ENCODE results near the gene TSPAN3.

The TSPAN3 gene

DNA sequence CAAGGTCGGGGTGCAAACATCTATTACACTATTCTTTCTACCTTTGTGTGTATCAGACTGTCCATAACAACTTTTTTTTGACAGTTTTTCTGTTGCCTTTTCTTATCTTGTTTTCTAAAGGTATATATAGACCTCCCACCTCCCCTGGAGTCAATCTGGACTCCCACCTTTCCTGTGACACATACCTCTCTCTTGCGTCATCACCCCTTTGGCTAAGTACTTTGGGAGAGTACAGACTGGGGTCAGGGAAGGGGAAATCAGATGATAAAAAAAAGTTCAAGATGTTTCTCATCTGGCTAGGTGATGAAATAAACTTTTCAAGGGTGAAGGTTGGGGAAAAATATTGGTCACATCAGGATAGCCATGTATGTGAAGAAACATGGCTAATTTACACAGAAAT lies 17.2 kb downstream of the TSPAN3 start:
- no peak for DNase-seq (ENCODE audit: low read depth, low spot score)

- no peak for DNase-seq (ENCODE audit: low read depth, low spot score)
These were observed 18.4 kb downstream of the TSPAN3 start for GRCh38 chr15:77052556-77052955.

DNA sequence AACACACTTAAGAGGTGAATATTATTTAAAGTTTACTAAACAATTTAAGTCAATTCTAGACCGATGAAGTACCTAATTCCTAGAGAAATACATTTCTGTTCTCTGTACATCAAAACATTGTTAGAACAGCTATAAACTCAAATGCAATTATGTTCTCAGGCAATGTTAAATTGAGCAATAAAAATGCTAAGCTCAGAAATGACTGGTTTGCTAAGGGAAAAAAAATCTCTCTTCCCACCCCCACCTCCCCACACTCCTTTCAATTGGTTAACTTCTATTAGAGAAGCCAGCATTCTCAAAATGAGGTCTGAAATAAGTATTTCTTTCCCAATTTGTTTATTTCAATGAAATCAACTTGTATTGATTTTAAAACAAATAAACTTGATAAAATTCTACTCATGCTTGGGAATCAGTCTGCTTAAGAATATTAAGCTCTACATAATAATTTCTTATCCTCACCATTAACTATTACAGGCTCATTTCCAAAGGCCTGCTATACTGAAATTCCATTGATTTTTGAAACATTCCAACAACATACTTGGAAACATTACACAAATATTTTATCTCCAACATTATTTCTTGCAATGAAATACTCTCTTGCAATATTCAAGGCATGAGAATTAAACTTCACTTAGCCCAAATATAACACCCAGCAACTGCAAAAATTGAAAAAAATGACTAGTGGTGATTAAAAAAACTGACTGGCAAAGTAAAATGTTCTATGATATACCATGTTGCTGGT lies 22.6 kb downstream of the TSPAN3 start:
- DNase-seq (ENCODE audit: low read depth, low spot score) = no peak

DNA sequence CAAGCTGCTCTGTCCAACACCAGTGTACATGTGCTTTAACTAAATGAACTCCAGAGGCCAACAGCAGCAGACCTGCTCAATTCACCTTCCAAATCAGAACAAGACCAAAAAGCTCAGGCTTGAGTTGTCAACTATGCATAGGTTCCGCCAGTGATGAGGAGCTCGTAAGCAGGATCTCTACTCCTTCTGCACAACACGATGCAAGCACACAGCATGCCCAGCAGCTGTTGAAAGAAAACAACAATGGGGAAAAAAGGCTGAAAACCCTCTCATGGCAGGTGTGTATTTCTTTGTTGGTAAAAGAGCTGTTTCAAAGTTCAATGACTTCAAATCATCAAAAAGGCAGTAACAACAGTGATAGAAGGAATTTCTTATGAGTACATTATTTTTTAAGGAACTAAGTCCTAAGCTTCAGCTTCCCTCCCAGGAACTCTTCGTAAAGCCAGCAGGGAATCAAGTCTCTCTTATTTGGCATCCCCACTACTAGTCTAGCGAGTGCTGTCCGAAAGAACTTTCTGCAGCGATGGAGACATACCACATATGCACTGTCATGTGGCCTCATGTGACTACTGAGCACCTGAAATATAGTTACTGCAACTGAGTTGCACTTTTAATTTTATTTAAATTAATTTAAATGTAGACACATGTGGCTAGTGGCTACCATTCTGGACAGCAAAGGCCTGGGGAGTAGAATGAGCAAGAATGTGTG lies 24.1 kb downstream of the TSPAN3 start:
- no peak for DNase-seq (ENCODE audit: low read depth, low spot score)

- DNase-seq (ENCODE audit: low read depth, low spot score) = no peak
These were observed 24.9 kb downstream of the TSPAN3 start for GRCh38 chr15:77045985-77046384.

- no peak for DNase-seq (ENCODE audit: low read depth, low spot score)
These were observed 26.5 kb downstream of the TSPAN3 start for GRCh38 chr15:77044228-77045042.

DNA sequence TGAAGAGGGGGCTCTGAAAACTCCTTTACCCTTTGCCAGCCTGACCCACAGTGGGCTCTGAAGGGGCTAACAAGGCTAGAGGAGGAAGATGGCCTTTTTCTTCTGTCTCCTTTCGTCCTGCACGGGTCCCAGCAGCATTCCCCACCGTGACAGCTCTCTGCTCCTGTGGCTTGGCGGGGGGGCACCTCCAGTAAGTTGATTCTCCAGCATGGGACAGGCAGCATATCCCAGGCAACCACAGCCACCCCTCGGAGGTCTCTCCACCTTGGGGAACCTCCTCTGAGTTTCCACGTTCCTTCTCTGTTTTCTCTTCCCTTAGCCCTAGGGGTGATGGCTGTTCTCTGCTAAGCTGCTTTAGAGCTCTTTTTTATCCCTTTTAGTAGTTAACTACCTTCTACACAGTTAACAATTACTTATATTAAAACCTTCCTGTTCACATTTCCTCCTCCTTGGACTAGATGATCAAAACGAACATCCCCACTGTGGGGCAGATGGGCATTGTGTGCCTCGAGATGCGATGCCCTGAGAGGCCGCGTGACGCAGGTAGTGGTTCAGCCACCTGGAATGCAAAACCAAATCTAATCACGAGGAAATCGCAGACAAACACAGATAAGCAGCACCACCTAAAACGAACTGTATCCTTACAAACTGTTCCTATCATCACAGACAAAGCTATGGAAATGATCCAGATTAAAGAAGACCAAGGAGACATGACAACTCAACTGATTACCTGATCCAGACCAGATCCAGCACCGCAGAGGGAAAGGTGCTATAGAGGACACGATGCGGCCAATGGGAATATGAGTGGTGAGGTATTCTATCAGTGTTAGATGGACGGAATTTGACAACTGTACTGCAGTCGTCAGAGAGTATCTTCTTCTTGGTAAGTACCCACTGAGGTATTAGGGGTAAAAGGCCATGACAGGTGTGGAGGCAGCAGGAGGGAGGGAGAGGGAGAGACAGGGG lies 27.7 kb downstream of the TSPAN3 start:
- no peak for DNase-seq (ENCODE audit: low read depth, low spot score)

- no peak for DNase-seq (ENCODE audit: low read depth, low spot score)
These were observed 28.5 kb downstream of the TSPAN3 start for GRCh38 chr15:77042245-77042919.

GRCh38 chr15:77040673-77041072 lies 30.2 kb downstream of the TSPAN3 start:
- DNase-seq (ENCODE audit: low read depth, low spot score) = no peak

DNA sequence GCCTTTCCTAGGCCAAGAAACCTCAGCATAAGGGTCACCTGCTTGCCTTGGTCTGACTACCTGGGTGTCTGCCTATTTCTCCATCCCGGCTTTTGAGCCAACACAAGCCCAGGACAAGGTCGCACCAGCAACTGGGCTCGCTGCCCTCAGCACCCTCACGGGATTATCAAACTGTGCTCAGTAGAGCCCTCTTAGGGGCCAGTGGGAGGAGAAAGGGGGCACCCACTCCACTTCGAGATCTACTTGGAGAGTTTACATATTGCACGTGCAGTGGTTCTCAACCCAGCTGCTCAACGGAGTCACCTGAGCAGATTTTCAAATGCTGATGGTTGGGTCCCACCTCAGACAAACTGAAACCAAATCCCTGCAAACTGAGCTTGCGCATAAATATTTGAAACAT lies 31.1 kb downstream of the TSPAN3 start:
- no peak for DNase-seq (ENCODE audit: low read depth, low spot score)

DNA sequence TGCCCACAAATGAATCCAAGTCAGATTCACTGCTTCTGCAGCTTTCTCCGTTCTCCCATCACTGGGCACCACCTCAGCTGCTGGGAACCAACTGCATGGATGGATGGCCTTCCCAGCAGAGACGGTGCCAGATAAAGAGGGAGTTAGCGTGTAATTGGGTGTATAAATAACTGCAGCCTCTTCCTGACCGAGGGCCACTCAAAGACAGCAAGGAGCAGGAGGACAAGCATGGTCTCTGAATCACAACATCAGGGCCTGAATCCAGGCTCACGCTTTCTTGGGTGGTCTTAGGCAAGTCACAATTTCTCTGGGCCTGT lies 31.7 kb downstream of the TSPAN3 start:
- DNase-seq (ENCODE audit: low read depth, low spot score) = no peak

DNA sequence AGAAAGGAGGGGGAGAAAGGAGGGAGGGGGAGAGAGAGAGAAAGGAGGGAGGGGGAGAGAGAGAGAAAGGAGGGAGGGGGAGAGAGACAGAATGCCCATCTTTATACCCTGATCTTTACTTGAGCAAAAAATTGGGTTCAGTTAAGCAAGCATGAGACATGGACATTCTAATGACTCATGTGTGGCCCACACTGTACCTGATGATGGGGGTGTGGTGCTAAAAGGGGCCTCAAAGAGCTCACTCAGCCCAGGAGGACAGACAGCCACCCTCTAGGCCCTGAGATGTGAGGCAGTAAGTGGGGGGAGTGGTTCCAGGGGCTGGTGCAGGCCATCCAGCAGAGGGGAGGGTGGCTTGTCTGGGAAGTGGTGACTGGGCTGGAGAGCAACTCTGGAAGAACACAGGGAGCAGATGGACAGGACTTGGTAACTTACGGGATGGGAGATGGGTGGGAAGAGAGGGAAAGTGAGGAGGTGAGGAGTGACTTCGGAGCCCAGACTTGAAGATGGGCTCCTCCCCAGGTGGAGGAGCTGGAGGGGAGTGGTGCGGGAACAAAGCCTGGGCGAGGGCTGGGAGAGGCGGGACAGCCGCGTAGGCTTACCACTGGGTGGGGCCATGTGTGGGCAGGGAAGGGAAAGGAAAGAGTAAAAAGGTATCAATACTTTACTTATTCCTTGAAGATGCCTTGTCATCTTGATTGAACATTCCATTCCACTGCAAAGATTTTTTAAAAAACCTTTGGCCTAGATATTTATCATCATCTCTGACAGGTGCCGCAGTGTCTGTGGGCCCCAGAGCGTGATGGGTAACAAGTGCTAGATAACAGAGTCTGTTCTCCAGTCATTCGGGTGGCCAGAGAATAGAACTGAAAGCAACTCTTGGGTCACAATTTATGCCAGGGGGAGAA lies 32.3 kb downstream of the TSPAN3 start:
- DNase-seq (ENCODE audit: low read depth, low spot score) = no peak

DNA sequence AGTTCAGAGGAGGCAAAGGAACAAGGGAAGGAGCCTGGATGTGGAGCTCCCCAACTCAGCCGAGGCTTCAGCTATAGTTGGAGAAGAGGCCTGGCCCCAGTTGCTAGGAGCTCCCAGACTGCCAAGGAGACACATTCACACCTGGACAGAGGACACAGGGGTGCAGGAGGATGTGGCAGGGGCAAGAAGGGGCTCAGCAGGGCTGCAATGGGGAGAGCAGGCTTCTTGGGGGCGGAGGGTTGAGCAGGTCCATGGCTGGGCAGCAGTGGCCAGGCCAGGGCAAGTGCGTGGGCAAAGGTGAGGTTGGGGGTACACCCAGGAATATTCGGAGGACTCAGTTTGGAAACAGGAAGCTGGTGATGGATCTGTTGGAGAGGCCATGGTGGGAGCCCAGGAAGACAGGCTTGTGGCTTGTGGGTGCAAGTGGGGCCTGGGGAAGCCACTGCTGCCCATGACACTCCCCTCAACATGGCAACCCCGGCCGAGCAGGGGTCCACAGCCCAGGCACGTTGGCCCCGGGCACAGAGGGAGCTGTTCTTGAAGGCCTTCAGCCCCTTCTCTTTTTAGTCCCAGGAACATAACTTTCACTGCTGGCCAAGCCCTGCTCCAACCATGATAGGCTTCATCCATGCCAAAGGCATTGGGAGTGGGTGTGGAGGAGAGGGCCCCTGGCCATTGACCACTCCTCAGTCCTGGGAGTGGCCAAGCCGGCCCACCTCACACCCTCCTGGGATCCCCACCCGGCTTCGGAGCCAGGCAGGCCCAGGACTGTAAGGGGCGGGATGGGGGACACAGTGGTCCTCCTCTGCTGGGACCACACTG lies 33.3 kb downstream of the TSPAN3 start:
- no peak for DNase-seq (ENCODE audit: low read depth, low spot score)

DNA sequence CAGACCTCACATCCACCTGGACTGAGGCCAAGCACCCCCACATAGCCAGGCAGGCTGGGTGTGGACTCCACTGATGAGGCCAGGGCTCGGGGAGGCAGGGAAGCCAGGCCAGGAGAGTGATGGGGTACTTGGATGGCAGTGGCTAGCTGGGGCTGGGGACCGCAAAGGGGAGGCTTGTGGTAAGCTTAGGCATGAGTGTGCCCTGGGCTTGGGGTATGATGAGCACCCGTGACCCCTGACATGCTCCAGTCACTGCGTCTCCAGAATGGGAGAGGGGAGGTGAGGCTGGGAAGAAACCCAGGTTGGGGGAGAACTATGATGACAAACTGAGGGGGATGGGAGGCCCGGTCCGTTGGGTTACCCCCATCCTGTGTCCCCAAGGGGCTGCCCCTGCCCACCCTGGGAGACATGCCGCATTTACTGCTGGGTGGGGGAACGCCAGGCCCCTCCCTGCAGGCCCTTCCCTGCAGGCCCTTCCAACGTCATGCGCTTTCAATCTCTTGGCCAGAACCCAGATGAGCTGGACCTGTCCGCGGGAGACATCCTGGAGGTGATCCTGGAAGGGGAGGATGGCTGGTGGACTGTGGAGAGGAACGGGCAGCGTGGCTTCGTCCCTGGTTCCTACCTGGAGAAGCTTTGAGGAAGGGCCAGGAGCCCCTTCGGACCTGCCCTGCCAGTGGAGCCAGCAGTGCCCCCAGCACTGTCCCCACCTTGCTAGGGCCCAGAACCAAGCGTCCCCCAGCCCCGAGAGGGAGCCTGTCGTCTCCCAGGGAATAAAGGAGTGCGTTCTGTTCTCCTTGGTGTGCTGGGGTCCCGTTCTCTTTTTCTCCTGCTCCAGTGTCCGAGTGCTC lies 34.1 kb downstream of the TSPAN3 start:
- no peak for DNase-seq (ENCODE audit: low read depth, low spot score)

- DNase-seq (ENCODE audit: low read depth, low spot score) = no peak
These were observed 34.9 kb downstream of the TSPAN3 start for GRCh38 chr15:77035999-77036471.

GRCh38 chr15:77035584-77035983 lies 35.3 kb downstream of the TSPAN3 start:
- DNase-seq (ENCODE audit: low read depth, low spot score) = no peak

- DNase-seq (ENCODE audit: low read depth, low spot score) = no peak
These were observed 36.0 kb downstream of the TSPAN3 start for GRCh38 chr15:77034695-77035489.
